Hepatocyte (in vitro differentiated cells): ENCODE data around the gene ZNF576. TPM values are rescaled to one million over a fixed set of nuclear protein-coding genes. Genes with fewer than 3 reads are reported as not detected.
A peak's percentile ranks its signal among the peaks of the same experiment; 100 is the strongest.

ENCODE experiments used
- DNase-seq: peaks from one replicate; pipeline ENCODE4 v3.0.0-alpha.2; 2016; ENCODE audit warnings: low spot score
- H2AFZ ChIP-seq: fragments of 200-600 bp; sonication (generic); 2 replicates; pipeline ENCODE4 v1.6.0; 2016; ENCODE audit warnings: antibody characterized with exemption, mild to moderate bottlenecking
- H3K27ac ChIP-seq: fragments of 200-600 bp; sonication (generic); 2 replicates; pipeline ENCODE4 v1.5.1; 2016; ENCODE audit warnings: mild to moderate bottlenecking
- H3K27me3 ChIP-seq: fragments of 200-600 bp; sonication (generic); 2 replicates; pipeline ENCODE4 v1.6.1; 2016
- H3K36me3 ChIP-seq: fragments of 200-600 bp; sonication (generic); replicated peaks from 2 replicates; pipeline ENCODE4 v1.5.1; 2016; ENCODE audit warnings: low read depth; ENCODE audit not compliant: insufficient read depth
- H3K4me1 ChIP-seq: fragments of 200-600 bp; sonication (generic); 2 replicates; pipeline ENCODE4 v1.5.1; 2016; ENCODE audit warnings: mild to moderate bottlenecking, moderate library complexity; ENCODE audit not compliant: insufficient read depth
- H3K4me2 ChIP-seq: fragments of 200-600 bp; sonication (generic); 2 replicates; pipeline ENCODE4 v1.6.0; 2016
- H3K4me3 ChIP-seq: fragments of 200-600 bp; sonication (generic); 2 replicates; pipeline ENCODE4 v1.5.1; 2016; ENCODE audit warnings: mild to moderate bottlenecking
- H3K79me2 ChIP-seq: fragments of 200-600 bp; sonication (generic); 2 replicates; pipeline ENCODE4 v1.6.0; 2017; ENCODE audit warnings: mild to moderate bottlenecking
- H3K9me2 ChIP-seq: fragments of 200-600 bp; sonication (generic); replicated peaks from 2 replicates; pipeline ENCODE4 v1.6.0; 2017; ENCODE audit warnings: mild to moderate bottlenecking; ENCODE audit not compliant: insufficient read depth
- H3K9me3 ChIP-seq: fragments of 200-600 bp; sonication (generic); 2 replicates; pipeline ENCODE4 v1.5.1; 2016; ENCODE audit warnings: low read depth, mild to moderate bottlenecking
- H4K20me1 ChIP-seq: fragments of 200-600 bp; sonication (generic); 2 replicates; pipeline ENCODE4 v1.6.0; 2016; ENCODE audit warnings: mild to moderate bottlenecking; ENCODE audit not compliant: insufficient read depth, poor library complexity, severe bottlenecking
- CTCF ChIP-seq: fragments of 200-600 bp; sonication (generic); IDR thresholded peaks from 2 replicates; pipeline ENCODE4 v1.5.1; 2016; ENCODE audit warnings: antibody characterized with exemption, mild to moderate bottlenecking; ENCODE audit not compliant: poor library complexity
- EZH2 ChIP-seq: fragments of 200-600 bp; sonication (generic); IDR thresholded peaks from 2 replicates; pipeline ENCODE4 v1.6.1; 2016; ENCODE audit warnings: antibody characterized with exemption, mild to moderate bottlenecking, borderline replicate concordance
- EZH2phosphoT487 ChIP-seq: fragments of 200-600 bp; sonication (generic); IDR thresholded peaks from one replicate; pipeline ENCODE4 v1.6.1; 2018; ENCODE audit warnings: antibody characterized with exemption, mild to moderate bottlenecking, low read depth, moderate library complexity; ENCODE audit not compliant: unreplicated experiment, severe bottlenecking
- WGBS: methylation state at CpG from one replicate; pipeline ENCODE4 v1.1.6; 2016; ENCODE audit warnings: low lambda C conversion rate; ENCODE audit errors: missing lambda C conversion rate; 5-methylcytosine and 5-hydroxymethylcytosine counted together
- polyA plus RNA-seq: library from polyadenylated mRNA; unstranded; fragments of >200 nt; fragmentation: Nextera tagmentation; extraction: Ambion mirVana; gene quantifications from 2 replicates; pipeline ENCODE4 v1.2.1, GENCODE V29; 2016
- total RNA-seq: library from RNA; depleted of rRNA; stranded (reverse); fragments of >200 nt; gene quantifications from 2 replicates; pipeline ENCODE4 v1.2.3, GENCODE V29; 2014

Gene ZNF576
- total and polyA plus RNA-seq, 2 experiments from 2014 or later: 16.1 to 16.2 TPM

GRCh38 chr19:43570174-43570791, 26.1 kb upstream of the ZNF576 start:
- 89% methylated on average over 5 of the region's 5 CpGs for WGBS
- H3K4me3 ChIP-seq: no peak overlapping the region
- H2AFZ ChIP-seq: no peak overlapping the region
- H3K4me1 ChIP-seq: peaks cover 8% of the 10 kb centered on the region
- no peaks in the 10 kb centered on the region for H4K20me1 ChIP-seq
- no peak for DNase-seq
- H3K4me2 ChIP-seq: no peak overlapping the region
- no peaks in the 10 kb centered on the region for H3K9me3 ChIP-seq
- H3K27ac ChIP-seq: no peak overlapping the region
- H3K36me3 ChIP-seq: no peaks in the 10 kb centered on the region
- H3K79me2 ChIP-seq: peaks cover 60% of the 10 kb centered on the region
- TF ChIP-seq EZH2 (no peak), CTCF (no peak), EZH2phosphoT487 (no peak)
- no peaks in the 10 kb centered on the region for H3K9me2 ChIP-seq
- no peaks in the 10 kb centered on the region for H3K27me3 ChIP-seq

- Histone ChIP-seq H3K36me3 (no peaks in the 10 kb centered on the region), H3K27me3 (no peaks in the 10 kb centered on the region), H4K20me1 (no peaks in the 10 kb centered on the region), H3K9me2 (no peaks in the 10 kb centered on the region), H3K9me3 (no peaks in the 10 kb centered on the region), H2AFZ (no peak overlapping the region), H3K4me1 (peaks cover 8% of the 10 kb centered on the region), H3K27ac (peak overlapping the region; percentile 75), H3K4me3 (no peak overlapping the region), H3K79me2 (peaks cover 49% of the 10 kb centered on the region), H3K4me2 (peak overlapping the region; percentile 1)
- DNase-seq: peak; percentile 58
- TF ChIP-seq EZH2: no peak
- no peak for TF ChIP-seq CTCF
- no peak for TF ChIP-seq EZH2phosphoT487
- whole genome bisulfite sequencing: 69% methylated on average over 3 of the region's 3 CpGs
Observed at GRCh38 chr19:43572171-43572588, 24.2 kb upstream of the ZNF576 start.

GRCh38 chr19:43574424-43575155, 21.8 kb upstream of the ZNF576 start:
- Histone ChIP-seq H3K4me2 (peak overlapping the region; percentile 75), H3K9me2 (no peaks in the 10 kb centered on the region), H2AFZ (peak overlapping the region; percentile 84), H3K36me3 (no peaks in the 10 kb centered on the region), H3K79me2 (peaks cover 36% of the 10 kb centered on the region), H3K27me3 (no peaks in the 10 kb centered on the region), H4K20me1 (no peaks in the 10 kb centered on the region), H3K27ac (peak overlapping the region; percentile 83), H3K4me3 (peak overlapping the region; percentile 50), H3K9me3 (no peaks in the 10 kb centered on the region), H3K4me1 (peaks cover 8% of the 10 kb centered on the region)
- DNase-seq: no peak
- 53% methylated on average over 12 of the region's 12 CpGs for WGBS
- no peak for TF ChIP-seq CTCF
- no peak for TF ChIP-seq EZH2
- TF ChIP-seq EZH2phosphoT487: no peak
